Skin of body (tissue), 2 donors: ENCODE results near the gene EML1. TPM values are rescaled to one million over a fixed set of nuclear protein-coding genes. Genes with fewer than 3 reads are reported as not detected.

Experiments used
- DNase-seq: peaks from one replicate; lab custom pipeline; 2025; lab: John Stamatoyannopoulos, UW
- total RNA-seq: library from RNA; depleted of rRNA; stranded (reverse); fragments of >200 nt; gene quantifications from one replicate; pipeline ENCODE4 v1.2.3, GENCODE V29; 2014

The EML1 gene
- total RNA-seq, 1 donor from 2014 or later: 39.1 TPM

GRCh38 chr14:99777951-99778350, 15.3 kb upstream of the EML1 start:
- no peak for DNase-seq

GRCh38 chr14:99779751-99780150, 13.5 kb upstream of the EML1 start:
- no peak for DNase-seq

- no peak for DNase-seq
Observed at GRCh38 chr14:99780690-99781089, 12.5 kb upstream of the EML1 start.

GRCh38 chr14:99781091-99781490, 12.1 kb upstream of the EML1 start:
- no peak for DNase-seq

GRCh38 chr14:99781853-99782610, 11.2 kb upstream of the EML1 start:
- DNase-seq: no peak

GRCh38 chr14:99784508-99784907, 8.7 kb upstream of the EML1 start:
- DNase-seq: no peak

GRCh38 chr14:99785426-99785825, 7.8 kb upstream of the EML1 start:
- DNase-seq: no peak

- DNase-seq: no peak
Observed at GRCh38 chr14:99786511-99786989, 6.7 kb upstream of the EML1 start.

- no peak for DNase-seq
Observed at GRCh38 chr14:99788713-99789112, 4.5 kb upstream of the EML1 start.

- DNase-seq: no peak
Observed at GRCh38 chr14:99789581-99789980, 3.6 kb upstream of the EML1 start.

GRCh38 chr14:99790201-99790977, 2.8 kb upstream of the EML1 start:
- DNase-seq: no peak

GRCh38 chr14:99790978-99791376, 2.2 kb upstream of the EML1 start:
- DNase-seq: no peak

GRCh38 chr14:99791476-99792209, 1.6 kb upstream of the EML1 start:
- no peak for DNase-seq

GRCh38 chr14:99792210-99792535, 1.0 kb upstream of the EML1 start:
- DNase-seq: peak; percentile 38

- DNase-seq: peak; percentile 38
Observed at GRCh38 chr14:99792551-99793212, 531 bp upstream of the EML1 start.

- no peak for DNase-seq
Observed at GRCh38 chr14:99794151-99794780, 1.1 kb downstream of the EML1 start.

- DNase-seq: no peak
Observed at GRCh38 chr14:99795046-99795445, 1.8 kb downstream of the EML1 start.

GRCh38 chr14:99797231-99797630, 4.0 kb downstream of the EML1 start:
- no peak for DNase-seq

GRCh38 chr14:99800781-99801180, 7.6 kb downstream of the EML1 start:
- no peak for DNase-seq

GRCh38 chr14:99802301-99803105, 9.3 kb downstream of the EML1 start:
- no peak for DNase-seq
